Suprapubic skin (tissue), 4 donors: Measurements from ENCODE around the gene BEST4. TPM values are rescaled to one million over a fixed set of nuclear protein-coding genes. Genes with fewer than 3 reads are reported as not detected.

Experiments
- DNase-seq, 2 donors: peaks; one replicate each; pipeline ENCODE4 v3.0.0-alpha.2; 2019; ENCODE audit warnings: low spot score in 2 of 2
- H3K27ac ChIP-seq: fragments of 200-600 bp; sonication (generic); one replicate; pipeline ENCODE4 v1.5.1; 2019
- H3K27me3 ChIP-seq: fragments of 200-600 bp; sonication (generic); one replicate; pipeline ENCODE4 v1.5.1; 2019
- H3K36me3 ChIP-seq: fragments of 200-600 bp; sonication (generic); one replicate; pipeline ENCODE4 v1.5.1; 2019
- H3K4me1 ChIP-seq: fragments of 200-600 bp; sonication (generic); one replicate; pipeline ENCODE4 v1.5.1; 2019
- H3K4me3 ChIP-seq: fragments of 200-600 bp; sonication (generic); one replicate; pipeline ENCODE4 v1.5.1; 2019; ENCODE audit warnings: mild to moderate bottlenecking
- H3K9me3 ChIP-seq: fragments of 200-600 bp; sonication (generic); one replicate; pipeline ENCODE4 v1.5.1; 2019
- EP300 ChIP-seq: sonication (generic); formaldehyde crosslinking; IDR thresholded peaks from one replicate; pipeline ENCODE4 v1.6.1; 2017; ENCODE audit warnings: antibody characterized with exemption
- POLR2A ChIP-seq, 2 donors: fragments of 450-650 bp; IDR thresholded peaks; one replicate each; pipeline ENCODE4 v1.6.1; 2017; ENCODE audit warnings: antibody characterized with exemption in 2 of 2, mild to moderate bottlenecking in 2 of 2, moderate library complexity in 2 of 2
- POLR2AphosphoS5 ChIP-seq, 3 donors: sonication (generic); formaldehyde crosslinking; IDR thresholded peaks; one replicate each; pipeline ENCODE4 v1.6.1; 2017; ENCODE audit warnings: antibody characterized with exemption in 3 of 3
- WGBS: methylation state at CpG from one replicate; pipeline ENCODE4 v1.1.5; 2018; 5-methylcytosine and 5-hydroxymethylcytosine counted together
- total RNA-seq, 4 donors: library from RNA; depleted of rRNA; stranded (reverse); fragments of >200 nt; gene quantifications; one replicate each; pipeline ENCODE4 v1.1.0, GENCODE V29; 2016
- TF ChIP-seq, protein P1 (sequence below), 2 donors: fragments of 200-600 bp in 1 of 2; fragments of 450-650 bp in 1 of 2; sonication (generic) in 1 of 2; IDR thresholded peaks; one replicate each; pipeline ENCODE4 v1.5.1; 2016 to 2019; ENCODE audit warnings: antibody characterized with exemption in 2 of 2, mild to moderate bottlenecking in 1 of 2, moderate library complexity in 1 of 2

BEST4 gene
- total RNA-seq, 4 donors from 2014 or later: 0.30 to 0.72 (median 0.30) TPM; not detected in 1

DNA sequence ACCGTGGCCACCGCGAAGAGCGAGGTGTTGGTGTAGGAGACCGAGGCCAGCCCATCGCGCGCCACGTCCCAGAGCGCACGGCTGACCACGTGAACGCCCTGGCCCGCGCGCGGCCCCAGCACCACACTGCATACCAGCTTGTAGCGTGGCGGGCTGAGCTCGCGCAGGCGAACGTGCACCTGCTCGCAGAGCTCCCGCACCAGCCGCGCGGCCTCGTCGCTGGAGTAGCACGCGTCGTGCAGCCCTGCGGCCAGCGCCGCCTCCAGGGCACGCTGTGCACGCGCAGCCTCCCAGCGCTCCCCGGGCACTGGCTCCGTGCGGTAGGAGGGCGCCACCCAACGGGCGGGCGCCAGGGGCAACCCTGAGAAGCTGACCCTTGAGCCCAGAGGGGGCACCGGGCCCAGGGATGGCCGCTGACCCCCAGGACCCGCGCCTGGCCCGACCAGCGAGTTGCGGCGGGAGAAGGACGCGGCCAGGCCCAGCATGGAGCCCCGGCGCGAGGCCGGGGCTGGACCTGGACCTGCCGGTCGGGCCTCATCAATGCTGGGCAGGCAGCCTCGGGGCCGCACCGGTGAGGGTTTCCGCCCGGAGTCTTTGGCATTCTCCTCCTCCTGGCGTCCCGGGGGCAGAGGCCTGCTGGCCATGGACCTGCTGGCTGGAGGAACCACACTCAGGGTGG, 18.2 kb upstream of the BEST4 start:
- DNase-seq: peak; percentile 74 to 81
- no peak overlapping the region for H3K4me3 ChIP-seq
- H3K9me3 ChIP-seq: no peaks in the 10 kb centered on the region
- TF ChIP-seq, protein P1, sequence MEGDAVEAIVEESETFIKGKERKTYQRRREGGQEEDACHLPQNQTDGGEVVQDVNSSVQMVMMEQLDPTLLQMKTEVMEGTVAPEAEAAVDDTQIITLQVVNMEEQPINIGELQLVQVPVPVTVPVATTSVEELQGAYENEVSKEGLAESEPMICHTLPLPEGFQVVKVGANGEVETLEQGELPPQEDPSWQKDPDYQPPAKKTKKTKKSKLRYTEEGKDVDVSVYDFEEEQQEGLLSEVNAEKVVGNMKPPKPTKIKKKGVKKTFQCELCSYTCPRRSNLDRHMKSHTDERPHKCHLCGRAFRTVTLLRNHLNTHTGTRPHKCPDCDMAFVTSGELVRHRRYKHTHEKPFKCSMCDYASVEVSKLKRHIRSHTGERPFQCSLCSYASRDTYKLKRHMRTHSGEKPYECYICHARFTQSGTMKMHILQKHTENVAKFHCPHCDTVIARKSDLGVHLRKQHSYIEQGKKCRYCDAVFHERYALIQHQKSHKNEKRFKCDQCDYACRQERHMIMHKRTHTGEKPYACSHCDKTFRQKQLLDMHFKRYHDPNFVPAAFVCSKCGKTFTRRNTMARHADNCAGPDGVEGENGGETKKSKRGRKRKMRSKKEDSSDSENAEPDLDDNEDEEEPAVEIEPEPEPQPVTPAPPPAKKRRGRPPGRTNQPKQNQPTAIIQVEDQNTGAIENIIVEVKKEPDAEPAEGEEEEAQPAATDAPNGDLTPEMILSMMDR (IDR thresholded peaks at IDR 0.05): no peak
- TF ChIP-seq POLR2A (IDR thresholded peaks at IDR 0.05): no peak
- no peak for TF ChIP-seq POLR2AphosphoS5 (IDR thresholded peaks at IDR 0.05)
- TF ChIP-seq EP300: no peak
- peaks cover 44% of the 10 kb centered on the region for H3K36me3 ChIP-seq
- peak overlapping the region; percentile 94 for H3K27ac ChIP-seq
- over 99% methylated on average over 18 of the region's 70 CpGs for WGBS
- no peaks in the 10 kb centered on the region for H3K27me3 ChIP-seq
- H3K4me1 ChIP-seq: peaks cover 83% of the 10 kb centered on the region

DNA sequence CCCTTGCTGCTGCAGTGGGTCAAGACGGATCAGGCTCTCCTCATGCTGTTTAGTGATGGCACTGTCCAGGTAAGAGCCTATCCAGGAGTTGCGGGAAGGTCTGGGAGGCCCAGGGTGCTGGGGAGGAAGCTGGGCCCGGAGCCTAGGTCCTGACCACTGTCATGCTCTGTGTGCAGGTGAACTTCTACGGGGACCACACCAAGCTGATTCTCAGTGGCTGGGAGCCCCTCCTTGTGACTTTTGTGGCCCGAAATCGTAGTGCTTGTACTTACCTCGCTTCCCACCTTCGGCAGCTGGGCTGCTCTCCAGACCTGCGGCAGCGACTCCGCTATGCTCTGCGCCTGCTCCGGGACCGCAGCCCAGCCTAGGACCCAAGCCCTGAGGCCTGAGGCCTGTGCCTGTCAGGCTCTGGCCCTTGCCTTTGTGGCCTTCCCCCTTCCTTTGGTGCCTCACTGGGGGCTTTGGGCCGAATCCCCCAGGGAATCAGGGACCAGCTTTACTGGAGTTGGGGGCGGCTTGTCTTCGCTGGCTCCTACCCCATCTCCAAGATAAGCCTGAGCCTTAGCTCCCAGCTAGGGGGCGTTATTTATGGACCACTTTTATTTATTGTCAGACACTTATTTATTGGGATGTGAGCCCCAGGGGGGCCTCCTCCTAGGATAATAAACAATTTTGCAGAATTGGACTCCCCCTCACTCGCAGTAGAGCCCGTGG, 17.5 kb upstream of the BEST4 start:
- peak; percentile 63 to 70 for DNase-seq
- Histone ChIP-seq H3K27ac (peak overlapping the region; percentile 16), H3K27me3 (no peaks in the 10 kb centered on the region), H3K4me3 (no peak overlapping the region), H3K4me1 (peaks cover 80% of the 10 kb centered on the region), H3K36me3 (peaks cover 44% of the 10 kb centered on the region), H3K9me3 (no peaks in the 10 kb centered on the region)
- TF ChIP-seq EP300: no peak
- TF ChIP-seq, protein P1 (IDR thresholded peaks at IDR 0.05): no peak
- TF ChIP-seq POLR2A (IDR thresholded peaks at IDR 0.05): no peak
- TF ChIP-seq POLR2AphosphoS5 (IDR thresholded peaks at IDR 0.05): no peak
- 88% methylated on average over 18 of the region's 20 CpGs for WGBS

DNA sequence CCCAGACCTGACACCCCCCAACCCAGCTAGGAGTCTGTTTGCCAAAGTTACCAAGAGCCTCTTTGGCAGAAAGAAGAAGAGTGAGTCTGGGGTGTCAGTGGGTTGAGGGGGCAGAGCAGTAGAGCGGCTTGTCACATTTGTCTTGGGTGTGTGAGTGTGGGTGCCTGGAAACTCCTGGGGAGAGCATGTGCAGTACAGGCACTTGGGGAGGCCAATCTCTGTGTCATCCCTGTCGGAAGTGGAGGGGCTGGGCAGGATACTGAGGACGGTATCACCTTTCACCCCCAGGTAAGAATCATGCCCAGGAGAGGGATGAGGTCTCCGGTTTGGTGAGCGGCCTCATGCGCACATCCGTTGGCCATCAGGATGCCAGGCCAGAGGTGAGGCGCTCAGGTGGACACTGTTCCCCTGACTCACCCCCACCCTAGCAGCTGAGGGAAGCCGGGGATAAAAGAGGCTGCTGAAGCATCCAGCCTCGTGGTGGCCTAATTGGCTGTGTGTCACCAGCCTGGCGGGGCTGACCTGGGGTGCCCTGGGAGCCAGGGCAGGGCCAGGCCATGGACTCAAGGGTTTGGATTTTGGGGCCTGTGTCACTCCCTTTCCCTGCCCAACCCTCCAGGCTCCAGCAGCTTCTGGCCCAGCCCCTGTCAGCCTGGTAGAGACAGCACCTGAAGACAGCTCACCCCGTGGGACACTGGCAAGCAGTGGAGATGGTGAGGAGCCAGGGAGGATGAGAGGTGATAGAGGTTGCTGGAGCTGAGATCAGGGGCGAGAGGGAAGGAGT, 15.5 kb upstream of the BEST4 start:
- Histone ChIP-seq H3K27me3 (no peaks in the 10 kb centered on the region), H3K4me1 (peaks cover 69% of the 10 kb centered on the region), H3K9me3 (no peaks in the 10 kb centered on the region), H3K36me3 (peaks cover 44% of the 10 kb centered on the region), H3K27ac (peak overlapping the region; percentile 35), H3K4me3 (no peak overlapping the region)
- 76% methylated on average over 3 of the region's 13 CpGs for WGBS
- TF ChIP-seq POLR2A (IDR thresholded peaks at IDR 0.05) (no peak), EP300 (no peak), POLR2AphosphoS5 (IDR thresholded peaks at IDR 0.05) (no peak)
- TF ChIP-seq, protein P1 (IDR thresholded peaks at IDR 0.05): no peak
- DNase-seq: peak; percentile 69 to 75

DNA sequence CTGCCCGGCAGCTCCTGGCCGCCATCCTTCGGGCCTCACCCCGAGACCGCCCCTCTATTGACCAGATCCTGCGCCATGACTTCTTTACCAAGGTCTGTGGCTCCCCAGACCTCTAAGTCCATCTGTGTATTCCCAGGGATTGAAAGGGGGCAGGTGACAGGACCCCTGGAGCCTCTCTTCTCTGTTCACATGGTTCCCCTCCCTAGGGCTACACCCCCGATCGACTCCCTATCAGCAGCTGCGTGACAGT, 15.0 kb upstream of the BEST4 start:
- no peak overlapping the region for H3K4me3 ChIP-seq
- no peaks in the 10 kb centered on the region for H3K27me3 ChIP-seq
- 93% methylated on average over 9 of the region's 9 CpGs for WGBS
- peaks cover 64% of the 10 kb centered on the region for H3K4me1 ChIP-seq
- TF ChIP-seq POLR2AphosphoS5 (IDR thresholded peaks at IDR 0.05) (no peak), EP300 (no peak), POLR2A (IDR thresholded peaks at IDR 0.05) (no peak)
- TF ChIP-seq, protein P1 (IDR thresholded peaks at IDR 0.05): no peak
- peaks cover 44% of the 10 kb centered on the region for H3K36me3 ChIP-seq
- peak in 1 of 2 donors; percentile 66 for DNase-seq
- no peak overlapping the region for H3K27ac ChIP-seq
- H3K9me3 ChIP-seq: no peaks in the 10 kb centered on the region
